Activated CD4-positive, alpha-beta memory T cell treated with anti-CD3 and anti-CD28 coated beads, Interleukin-2, amount 10 ng/mL, durations not matched to agents 7 days and 5 days (primary cell): ENCODE data around the gene HCN2. TPM values are rescaled to one million over a fixed set of nuclear protein-coding genes. Genes with fewer than 3 reads are reported as not detected.

Experiments
- CTCF ChIA-PET: fragments of 350-600 bp; sonication (Branson Sonifier 250); formaldehyde crosslinking; loops from one replicate; lab custom pipeline; 2021; ENCODE audit warnings: antibody characterized with exemption, inconsistent platforms; lab: Charles Lee
- POLR2A ChIA-PET: fragments of 350-600 bp; sonication (Branson Sonifier 250); formaldehyde crosslinking; loops from one replicate; lab custom pipeline; 2021; ENCODE audit warnings: antibody characterized with exemption; lab: Charles Lee
- DNase-seq: peaks from one replicate; pipeline ENCODE4 v3.0.0-alpha.2; 2020
- H3K27ac Mint-ChIP-seq: one replicate; pipeline ENCODE4 v1.8.0; 2021; ENCODE audit warnings: mild to moderate bottlenecking, mixed read lengths
- H3K27me3 Mint-ChIP-seq: one replicate; pipeline ENCODE4 v1.8.0; 2021; ENCODE audit warnings: mixed read lengths
- H3K36me3 Mint-ChIP-seq: one replicate; pipeline ENCODE4 v1.8.0; 2021; ENCODE audit warnings: low read depth, mixed read lengths
- H3K4me1 Mint-ChIP-seq: one replicate; pipeline ENCODE4 v1.8.0; 2021; ENCODE audit warnings: mixed read lengths
- H3K4me3 Mint-ChIP-seq: one replicate; pipeline ENCODE4 v1.8.0; 2021; ENCODE audit warnings: mild to moderate bottlenecking, mixed read lengths
- H3K9me3 Mint-ChIP-seq: one replicate; pipeline ENCODE4 v1.8.0; 2021; ENCODE audit warnings: mixed read lengths
- total RNA-seq, 2 experiments: library from RNA; stranded (reverse); gene quantifications; one replicate each; pipeline ENCODE4 v1.2.3, GENCODE V29; 2021

The HCN2 gene
- total RNA-seq, 2 experiments from 2014 or later: 3.1 to 3.5 TPM

DNA sequence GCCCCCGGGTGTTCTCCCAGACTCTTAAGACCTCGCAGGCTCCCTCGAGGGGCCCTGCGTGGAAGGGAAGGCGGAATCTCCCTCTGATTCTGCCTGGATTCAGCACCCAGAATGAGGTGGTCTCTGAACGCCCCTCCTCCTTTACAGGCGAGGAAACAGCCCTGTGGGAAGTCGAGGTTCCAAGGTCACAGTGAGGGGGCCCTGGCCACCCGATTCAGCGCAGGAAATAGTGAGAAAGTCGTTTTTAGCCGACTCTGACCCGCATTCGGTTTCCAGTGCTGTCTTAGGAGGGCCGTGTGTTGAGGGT is 16.2 kb upstream of the HCN2 start:
- Mint-ChIP-seq H3K4me1 (peaks cover 51% of the 10 kb centered on the region), H3K4me3 (peak overlapping the region; percentile 84), H3K9me3 (no peaks in the 10 kb centered on the region), H3K27me3 (no peaks in the 10 kb centered on the region), H3K27ac (peak overlapping the region; percentile 68), H3K36me3 (peaks cover 2% of the 10 kb centered on the region)
- ChIA-PET POLR2A (interaction anchor here (1.5 kb wide), 1 partner anchor 11 kb away, joined by 4 read pairs; no protein-coding TSS in a partner anchor), CTCF (no interaction called here)
- no peak for DNase-seq

DNA sequence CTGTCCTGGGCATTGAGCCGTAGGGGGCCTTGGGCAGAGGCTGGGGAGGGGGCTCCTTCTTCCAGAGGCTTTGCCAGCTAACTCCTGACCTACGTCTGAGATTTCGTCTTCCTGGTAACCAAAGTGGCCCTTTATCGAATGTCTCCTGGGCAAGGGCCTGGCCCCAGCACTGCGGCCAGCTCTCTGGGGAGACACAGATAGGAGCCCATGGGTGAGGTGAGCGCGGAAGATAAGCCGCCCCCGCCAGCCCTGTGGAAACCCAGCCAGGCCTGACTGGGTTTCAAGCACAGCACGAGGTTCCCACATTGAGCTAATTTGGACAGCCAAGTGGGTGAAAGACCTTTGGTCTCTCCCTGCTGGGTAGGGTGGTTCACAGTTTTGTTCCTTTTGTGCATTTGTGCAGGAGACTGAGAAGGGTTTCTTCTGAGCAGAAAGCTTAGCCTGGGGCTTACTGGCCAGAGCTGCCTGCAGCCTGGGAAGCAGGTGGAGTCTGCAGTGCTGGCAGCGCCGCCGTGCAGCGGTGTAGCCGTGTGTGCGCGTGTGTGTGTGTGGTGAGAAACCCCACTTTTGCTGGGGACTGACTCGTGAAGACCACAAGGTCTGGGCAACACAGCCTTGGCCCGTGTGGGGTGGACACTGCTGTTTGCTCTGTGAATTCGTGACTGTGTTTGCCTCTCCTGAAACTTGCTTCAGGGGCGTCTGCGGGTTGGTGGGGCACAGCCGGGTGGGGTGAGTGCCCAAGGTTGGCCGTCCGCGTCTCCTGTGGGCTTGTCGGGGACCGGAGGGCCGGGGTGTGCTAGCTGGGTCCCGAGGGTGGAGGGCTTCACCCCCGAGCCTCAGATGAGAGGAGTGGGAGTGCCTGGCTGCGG is 14.8 kb upstream of the HCN2 start:
- Mint-ChIP-seq H3K27me3 (no peaks in the 10 kb centered on the region), H3K4me1 (peaks cover 47% of the 10 kb centered on the region), H3K9me3 (no peaks in the 10 kb centered on the region), H3K27ac (no peak overlapping the region), H3K36me3 (peaks cover 3% of the 10 kb centered on the region), H3K4me3 (peak overlapping the region; percentile 47)
- POLR2A ChIA-PET: interaction anchor here (0.7 to 1.8 kb wide), 4 partner anchors 10 to 86 kb away, joined by 3 to 4 read pairs (median 4); partner anchors contain the start of genes CDC34 and TPGS1
- no peak for DNase-seq
- CTCF ChIA-PET: interaction anchor here (0.7 kb wide), 2 partner anchors 9 to 876 kb away, joined by 3 to 4 read pairs; no protein-coding TSS in a partner anchor

DNA sequence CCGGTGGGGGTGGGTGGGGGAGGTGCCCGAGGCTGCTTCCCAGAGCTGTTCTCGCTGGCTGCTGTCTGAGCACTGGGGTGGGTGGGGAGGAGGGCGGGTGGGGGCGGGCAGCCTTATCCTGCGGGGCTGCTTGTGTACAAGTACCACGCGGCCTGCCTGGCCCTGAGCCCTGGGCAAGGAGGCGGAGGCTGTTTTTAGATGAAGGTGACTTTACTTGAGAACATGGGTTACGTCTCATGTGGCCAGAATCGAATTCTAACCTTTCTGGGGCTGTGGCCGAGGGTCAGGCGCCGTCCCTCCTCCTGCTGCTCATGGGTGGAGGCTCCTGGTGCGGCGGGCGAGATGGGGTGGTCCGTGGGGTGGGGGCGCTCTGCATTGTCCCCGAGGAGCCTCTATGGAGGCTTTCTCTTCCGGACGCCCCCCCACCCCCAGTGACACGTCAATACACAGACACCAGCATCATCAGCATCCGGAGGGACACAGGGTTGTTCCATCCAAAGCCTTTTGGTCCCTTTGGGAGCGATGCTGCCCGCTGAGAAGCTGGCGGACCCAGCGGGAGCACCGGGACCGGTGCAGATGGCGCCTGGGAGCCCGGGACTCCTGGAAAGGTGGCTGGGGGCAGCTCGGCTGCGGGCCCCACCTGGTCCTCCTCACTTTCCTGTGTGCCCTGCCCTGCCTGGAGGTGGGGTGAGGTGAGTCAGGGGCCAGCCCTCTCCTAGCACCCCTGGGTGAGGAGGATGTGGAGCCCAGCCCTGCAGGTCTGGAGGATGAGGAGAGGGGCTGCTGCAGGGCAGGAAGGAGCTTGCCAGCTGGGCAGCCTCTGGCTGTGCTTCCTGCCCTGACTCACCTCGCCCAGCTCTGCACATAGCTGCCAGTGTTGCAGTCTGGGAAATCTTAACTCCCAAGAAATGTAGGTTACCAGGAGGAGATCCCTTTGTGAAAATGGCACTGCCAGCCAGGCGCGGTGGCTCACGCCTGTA is 13.9 kb upstream of the HCN2 start:
- POLR2A ChIA-PET: interaction anchor here (0.7 to 1.8 kb wide), 4 partner anchors 42 to 85 kb away, joined by 3 to 4 read pairs (median 3); partner anchors contain the start of genes CDC34 and TPGS1
- Mint-ChIP-seq H3K27me3 (no peaks in the 10 kb centered on the region), H3K4me3 (no peak overlapping the region), H3K9me3 (no peaks in the 10 kb centered on the region), H3K27ac (no peak overlapping the region), H3K36me3 (peaks cover 7% of the 10 kb centered on the region), H3K4me1 (peaks cover 45% of the 10 kb centered on the region)
- DNase-seq: no peak
- CTCF ChIA-PET: interaction anchor here (0.9 to 1.9 kb wide), 2 partner anchors 9 to 11 kb away, joined by 4 to 6 read pairs; no protein-coding TSS in a partner anchor

DNA sequence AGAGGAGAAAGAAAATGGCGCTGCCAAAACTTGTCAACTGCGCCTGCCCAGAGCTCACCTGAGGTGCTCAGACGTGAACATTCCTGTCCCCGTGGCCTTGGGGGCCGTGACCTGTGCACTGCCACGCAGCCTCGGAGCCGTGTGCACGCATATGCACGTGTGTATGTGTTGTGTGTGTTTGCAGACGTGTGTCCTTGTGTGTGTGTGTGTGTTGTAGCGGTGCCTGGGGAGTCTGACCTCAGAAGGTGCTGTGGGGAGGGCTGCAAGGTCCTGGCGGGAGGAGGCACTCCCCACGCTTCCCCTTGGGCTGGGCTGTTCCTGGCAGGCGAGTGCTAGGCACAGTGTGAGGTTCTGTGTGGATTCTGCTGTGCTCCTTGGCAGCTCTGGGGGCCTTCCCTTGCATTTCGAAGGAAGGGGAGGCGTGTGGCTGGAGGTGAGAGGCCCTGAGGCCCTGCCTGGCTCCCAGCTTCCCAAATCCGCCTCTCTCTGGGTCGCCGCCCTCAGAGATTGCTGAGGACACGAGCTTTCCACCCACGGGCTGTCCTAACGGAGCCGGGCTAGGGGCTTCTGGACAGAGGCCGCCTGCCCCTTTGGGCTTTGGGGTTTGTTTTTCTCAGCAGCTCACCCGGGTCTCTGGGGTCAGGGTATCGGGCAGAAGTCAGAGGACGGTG is 12.8 kb upstream of the HCN2 start:
- CTCF ChIA-PET: interaction anchor here (0.9 to 1.9 kb wide), 2 partner anchors 8 to 10 kb away, joined by 4 to 6 read pairs; no protein-coding TSS in a partner anchor
- peaks cover 7% of the 10 kb centered on the region for H3K36me3 Mint-ChIP-seq
- H3K9me3 Mint-ChIP-seq: no peaks in the 10 kb centered on the region
- H3K4me1 Mint-ChIP-seq: peaks cover 39% of the 10 kb centered on the region
- no peak overlapping the region for H3K4me3 Mint-ChIP-seq
- POLR2A ChIA-PET: interaction anchor here (0.8 to 1.4 kb wide), 2 partner anchors 11 to 43 kb away, joined by 3 to 4 read pairs; no protein-coding TSS in a partner anchor
- DNase-seq: no peak
- H3K27ac Mint-ChIP-seq: no peak overlapping the region
- no peaks in the 10 kb centered on the region for H3K27me3 Mint-ChIP-seq

DNA sequence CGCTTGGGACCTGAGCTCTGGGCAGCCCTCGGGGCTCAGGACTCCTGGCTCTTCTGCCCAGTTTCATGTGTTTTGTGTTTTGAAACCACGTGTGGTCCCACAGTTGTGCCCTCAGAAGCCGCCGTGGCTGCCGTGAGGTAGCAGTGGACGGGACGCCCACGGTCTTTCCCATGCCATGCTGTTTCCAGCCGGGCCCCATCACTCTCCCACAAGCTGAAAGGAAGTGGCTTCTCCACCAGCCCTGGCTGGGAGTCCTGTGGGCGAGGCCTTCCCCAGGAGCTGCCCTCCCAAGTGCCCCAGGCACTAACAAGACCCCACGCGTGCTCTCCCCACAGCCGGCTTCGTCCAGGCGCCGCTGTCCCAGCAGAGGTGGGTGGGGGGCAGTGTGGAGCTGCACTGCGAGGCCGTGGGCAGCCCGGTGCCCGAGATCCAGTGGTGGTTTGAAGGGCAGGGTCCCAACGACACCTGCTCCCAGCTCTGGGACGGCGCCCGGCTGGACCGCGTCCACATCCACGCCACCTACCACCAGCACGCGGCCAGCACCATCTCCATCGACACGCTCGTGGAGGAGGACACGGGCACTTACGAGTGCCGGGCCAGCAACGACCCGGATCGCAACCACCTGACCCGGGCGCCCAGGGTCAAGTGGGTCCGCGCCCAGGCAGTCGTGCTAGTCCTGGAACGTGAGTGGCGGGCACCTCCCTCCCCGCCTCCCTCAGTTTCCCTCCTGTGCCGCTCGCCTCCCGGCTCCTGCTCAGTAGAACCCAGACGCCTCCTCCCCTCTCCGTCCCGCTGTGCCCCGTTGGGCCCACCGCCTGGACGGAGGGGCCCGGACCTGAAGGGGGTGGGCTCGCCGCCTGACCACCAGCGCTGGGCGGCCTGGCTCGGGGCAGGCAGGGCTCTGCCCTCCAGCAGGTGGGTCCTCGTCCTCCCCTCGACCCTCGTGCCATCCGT is 12.0 kb upstream of the HCN2 start:
- DNase-seq: no peak
- H3K4me3 Mint-ChIP-seq: no peak overlapping the region
- CTCF ChIA-PET: interaction anchor here (1.9 kb wide), 1 partner anchor 9 kb away, joined by 6 read pairs; no protein-coding TSS in a partner anchor
- POLR2A ChIA-PET: interaction anchor here (1.4 kb wide), 1 partner anchor 11 kb away, joined by 4 read pairs; no protein-coding TSS in a partner anchor
- peaks cover 36% of the 10 kb centered on the region for H3K4me1 Mint-ChIP-seq
- peaks cover 7% of the 10 kb centered on the region for H3K36me3 Mint-ChIP-seq
- no peak overlapping the region for H3K27ac Mint-ChIP-seq
- no peaks in the 10 kb centered on the region for H3K27me3 Mint-ChIP-seq
- no peaks in the 10 kb centered on the region for H3K9me3 Mint-ChIP-seq

DNA sequence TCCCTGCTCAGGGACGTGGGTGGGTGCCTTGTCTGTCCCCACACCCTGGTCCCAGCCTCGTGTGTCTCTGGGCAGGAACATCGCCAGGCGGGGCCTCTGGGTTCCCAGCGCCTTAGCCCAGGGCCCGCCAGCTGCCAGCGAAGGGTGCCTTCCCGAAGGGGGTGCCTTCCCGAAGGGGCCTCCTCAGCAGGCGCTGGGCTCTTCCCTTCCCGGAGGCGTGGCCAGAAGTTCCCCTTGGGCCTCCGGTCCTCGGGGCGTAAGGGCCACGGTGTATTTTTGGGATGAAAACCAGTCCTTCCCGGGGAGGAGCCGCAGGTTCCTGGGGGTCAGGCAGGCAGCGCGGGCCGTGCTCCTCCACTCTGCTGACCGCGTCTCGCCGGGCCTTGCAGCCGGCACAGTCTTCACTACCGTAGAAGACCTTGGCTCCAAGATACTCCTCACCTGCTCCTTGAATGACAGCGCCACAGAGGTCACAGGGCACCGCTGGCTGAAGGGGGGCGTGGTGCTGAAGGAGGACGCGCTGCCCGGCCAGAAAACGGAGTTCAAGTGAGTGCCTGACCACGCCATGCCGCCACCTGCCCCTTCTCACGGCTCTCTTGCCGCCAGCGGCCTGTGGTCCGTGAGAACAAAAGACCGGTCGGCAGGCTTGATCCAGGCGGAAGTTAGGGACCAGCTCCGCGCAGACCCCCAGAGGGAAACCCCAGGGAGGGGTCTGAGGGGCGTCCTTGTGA is 10.4 kb upstream of the HCN2 start:
- no peak overlapping the region for H3K27ac Mint-ChIP-seq

DNA sequence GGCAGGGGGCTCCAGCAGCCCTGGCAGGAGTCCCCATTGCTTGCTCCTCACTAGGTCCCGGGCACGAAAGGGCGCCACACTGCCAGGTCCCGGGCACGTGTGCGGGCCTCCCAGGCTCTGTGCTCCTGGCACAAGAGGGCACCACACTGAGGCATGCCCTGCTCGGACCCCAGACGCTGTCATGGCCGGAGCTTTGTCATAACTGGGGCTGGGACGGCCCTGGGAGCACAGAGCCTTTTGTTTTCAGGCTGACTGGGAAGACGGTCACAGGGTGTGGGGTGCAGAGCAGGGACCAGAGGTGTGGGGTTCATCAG is 9.9 kb upstream of the HCN2 start:
- Mint-ChIP-seq H3K9me3 (no peaks in the 10 kb centered on the region), H3K4me3 (no peak overlapping the region), H3K27me3 (no peaks in the 10 kb centered on the region), H3K27ac (no peak overlapping the region), H3K4me1 (peaks cover 23% of the 10 kb centered on the region), H3K36me3 (peaks cover 7% of the 10 kb centered on the region)
- DNase-seq: no peak
- POLR2A ChIA-PET: no interaction called here
- CTCF ChIA-PET: no interaction called here

More for the DNA sequence above, 10.4 kb upstream of the HCN2 start:
- H3K4me1 Mint-ChIP-seq: peaks cover 28% of the 10 kb centered on the region
- H3K9me3 Mint-ChIP-seq: no peaks in the 10 kb centered on the region
- H3K36me3 Mint-ChIP-seq: peaks cover 7% of the 10 kb centered on the region
- H3K27me3 Mint-ChIP-seq: no peaks in the 10 kb centered on the region
- H3K4me3 Mint-ChIP-seq: no peak overlapping the region
- DNase-seq: no peak
- POLR2A ChIA-PET: no interaction called here
- CTCF ChIA-PET: no interaction called here

DNA sequence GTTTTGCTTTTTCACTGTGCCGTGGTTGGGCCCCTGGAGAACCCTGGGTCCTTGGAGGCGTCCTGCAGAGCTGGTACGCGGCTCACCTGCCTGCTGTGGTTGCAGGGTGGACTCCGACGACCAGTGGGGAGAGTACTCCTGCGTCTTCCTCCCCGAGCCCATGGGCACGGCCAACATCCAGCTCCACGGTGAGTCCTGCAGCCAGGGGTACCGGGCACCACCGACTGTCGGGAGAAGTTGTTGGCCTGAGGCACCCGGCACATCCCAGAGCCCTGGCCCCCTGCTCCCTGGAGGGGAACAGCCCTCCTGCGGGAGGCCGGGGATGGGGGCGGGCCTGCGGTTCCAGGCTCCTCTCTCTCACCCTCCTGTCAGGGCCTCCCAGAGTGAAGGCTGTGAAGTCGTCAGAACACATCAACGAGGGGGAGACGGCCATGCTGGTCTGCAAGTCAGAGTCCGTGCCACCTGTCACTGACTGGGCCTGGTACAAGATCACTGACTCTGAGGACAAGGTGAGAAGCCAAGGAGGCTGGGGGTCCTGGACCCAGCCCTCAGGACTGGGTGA is 9.3 kb upstream of the HCN2 start:
- Mint-ChIP-seq H3K36me3 (peaks cover 7% of the 10 kb centered on the region), H3K4me3 (no peak overlapping the region), H3K4me1 (peaks cover 18% of the 10 kb centered on the region), H3K27ac (no peak overlapping the region), H3K9me3 (no peaks in the 10 kb centered on the region), H3K27me3 (no peaks in the 10 kb centered on the region)
- POLR2A ChIA-PET: no interaction called here
- no peak for DNase-seq
- CTCF ChIA-PET: no interaction called here

DNA sequence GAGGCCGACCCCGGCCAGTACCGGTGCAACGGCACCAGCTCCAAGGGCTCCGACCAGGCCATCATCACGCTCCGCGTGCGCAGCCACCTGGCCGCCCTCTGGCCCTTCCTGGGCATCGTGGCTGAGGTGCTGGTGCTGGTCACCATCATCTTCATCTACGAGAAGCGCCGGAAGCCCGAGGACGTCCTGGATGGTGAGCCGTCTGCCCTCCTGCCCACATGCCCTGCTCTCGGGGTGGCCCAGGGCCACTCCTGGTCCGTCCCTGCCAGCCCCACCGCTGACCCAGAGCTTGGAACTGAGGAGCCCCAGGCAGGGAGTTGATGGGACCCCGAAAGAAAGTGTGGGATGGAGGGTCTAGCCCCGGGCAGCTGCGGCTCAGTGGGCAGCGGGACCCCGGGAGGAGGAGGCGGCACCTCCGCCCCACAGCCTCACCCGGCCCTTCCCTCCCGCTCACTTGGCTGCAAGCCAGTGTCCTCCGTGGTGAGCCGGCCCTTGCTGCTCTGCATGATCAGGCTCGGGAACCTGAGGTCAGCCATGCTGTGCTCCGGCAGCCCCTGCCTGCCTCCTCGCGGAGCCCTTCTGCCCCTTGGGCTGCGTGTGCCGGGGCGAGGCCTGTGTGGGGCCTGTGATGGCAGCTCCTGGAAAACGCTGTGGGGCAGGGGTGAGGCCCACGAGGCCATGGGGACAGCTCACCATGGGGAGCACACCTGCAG is 8.1 kb upstream of the HCN2 start:
- peaks cover 7% of the 10 kb centered on the region for H3K36me3 Mint-ChIP-seq
- no peak overlapping the region for H3K4me3 Mint-ChIP-seq
- no peaks in the 10 kb centered on the region for H3K9me3 Mint-ChIP-seq
- POLR2A ChIA-PET: no interaction called here
- CTCF ChIA-PET: no interaction called here
- peaks cover 10% of the 10 kb centered on the region for H3K4me1 Mint-ChIP-seq
- no peak overlapping the region for H3K27ac Mint-ChIP-seq
- DNase-seq: no peak
- no peaks in the 10 kb centered on the region for H3K27me3 Mint-ChIP-seq

DNA sequence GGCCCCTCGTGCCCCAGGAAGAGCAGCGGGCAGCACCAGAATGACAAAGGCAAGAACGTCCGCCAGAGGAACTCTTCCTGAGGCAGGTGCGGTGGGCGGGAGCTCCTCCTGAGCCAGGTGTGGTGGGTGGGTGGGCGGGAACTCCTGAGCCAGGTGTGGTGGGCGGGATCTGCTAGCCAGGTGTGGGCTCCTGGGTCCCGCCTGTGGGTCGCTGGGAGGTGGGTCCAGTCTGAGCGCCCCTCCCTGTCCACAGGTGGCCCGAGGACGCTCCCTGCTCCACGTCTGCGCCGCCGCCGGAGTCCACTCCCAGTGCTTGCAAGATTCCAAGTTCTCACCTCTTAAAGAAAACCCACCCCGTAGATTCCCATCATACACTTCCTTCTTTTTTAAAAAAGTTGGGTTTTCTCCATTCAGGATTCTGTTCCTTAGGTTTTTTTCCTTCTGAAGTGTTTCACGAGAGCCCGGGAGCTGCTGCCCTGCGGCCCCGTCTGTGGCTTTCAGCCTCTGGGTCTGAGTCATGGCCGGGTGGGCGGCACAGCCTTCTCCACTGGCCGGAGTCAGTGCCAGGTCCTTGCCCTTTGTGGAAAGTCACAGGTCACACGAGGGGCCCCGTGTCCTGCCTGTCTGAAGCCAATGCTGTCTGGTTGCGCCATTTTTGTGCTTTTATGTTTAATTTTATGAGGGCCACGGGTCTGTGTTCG is 7.0 kb upstream of the HCN2 start:
- no peak overlapping the region for H3K4me3 Mint-ChIP-seq
- POLR2A ChIA-PET: no interaction called here
- CTCF ChIA-PET: no interaction called here
- H3K36me3 Mint-ChIP-seq: peaks cover 7% of the 10 kb centered on the region
- H3K4me1 Mint-ChIP-seq: peaks cover 2% of the 10 kb centered on the region
- no peak overlapping the region for H3K27ac Mint-ChIP-seq
- DNase-seq: no peak
- no peaks in the 10 kb centered on the region for H3K9me3 Mint-ChIP-seq
- no peaks in the 10 kb centered on the region for H3K27me3 Mint-ChIP-seq
